ENCODE data around the gene SEC62. TPM values are rescaled to one million over a fixed set of nuclear protein-coding genes. Genes with fewer than 3 reads are reported as not detected.

Gene SEC62
- total and polyA plus RNA-seq, 12 donors, result 34.1 to 165 (median 77.7) TPM

DNA sequence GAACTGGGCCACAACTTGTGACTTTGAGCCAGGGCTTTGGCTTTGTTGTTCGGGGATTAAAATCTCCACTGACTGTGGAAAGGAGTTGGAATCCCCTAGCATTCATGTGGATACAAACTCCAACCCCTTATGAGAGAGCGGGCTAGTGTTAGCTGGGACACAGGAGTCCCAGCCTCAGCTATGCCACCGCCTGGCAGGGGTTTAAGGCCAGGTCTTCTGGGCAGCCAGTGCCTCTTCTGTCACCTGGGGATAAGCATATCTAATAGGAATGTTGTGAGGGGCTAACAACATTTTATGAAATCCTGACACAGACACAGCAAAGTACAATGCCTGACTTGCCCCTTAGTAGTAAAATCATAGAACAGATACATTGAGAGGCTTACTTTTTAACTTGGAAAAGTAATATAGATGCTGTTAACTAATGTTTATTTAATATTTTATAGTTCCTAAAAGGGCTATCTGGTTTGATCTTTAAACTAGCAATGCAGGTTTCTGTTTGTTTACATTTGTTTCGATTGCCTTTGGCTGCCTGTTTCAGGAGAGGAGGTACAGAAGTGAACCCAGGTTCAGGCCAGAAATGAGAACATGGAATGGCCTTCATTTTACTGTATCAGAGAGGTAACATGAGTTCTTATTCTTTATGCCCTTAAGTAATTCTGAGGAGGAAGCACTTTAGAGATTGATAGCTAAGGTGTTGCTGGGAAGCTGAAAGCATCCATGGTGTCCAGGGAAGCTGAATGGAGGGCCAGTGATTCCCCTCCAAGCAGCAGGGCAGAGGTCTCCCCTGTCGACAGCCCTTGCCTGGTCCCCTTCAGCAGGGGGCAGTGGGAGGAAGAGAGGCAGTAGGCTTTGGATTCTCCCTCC lies 79.9 kb downstream of the SEC62 start:
- TF ChIP-seq CTCF (IDR thresholded peaks at IDR 0.05), result no peak
- no peak overlapping the region for H3K27ac ChIP-seq

DNA sequence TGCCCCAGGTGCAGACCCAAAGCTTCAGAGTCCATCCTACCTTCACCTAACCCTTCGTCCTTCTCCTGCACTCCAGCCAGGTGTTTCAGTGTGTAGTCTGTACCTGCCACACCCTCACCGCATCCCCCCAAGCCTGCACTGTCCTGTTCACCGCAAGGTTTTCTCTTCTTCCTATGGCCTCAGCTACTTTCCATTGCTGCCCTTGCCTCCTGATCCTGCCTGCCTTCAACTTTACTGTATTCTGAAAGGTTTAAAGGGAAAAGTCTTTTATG lies 80.5 kb downstream of the SEC62 start:
- no peak for TF ChIP-seq CTCF (IDR thresholded peaks at IDR 0.05)
- DNase-seq (no peak), ATAC-seq (no peak)
- no peak overlapping the region for H3K4me3 ChIP-seq
- no peaks in the 10 kb centered on the region for H3K36me3 ChIP-seq
- no peak overlapping the region for H3K27ac ChIP-seq
- H3K4me1 ChIP-seq, result peaks cover 0 to 20% (median 0%) of the 10 kb centered on the region in 9 donors
- H3K27me3 ChIP-seq, result peaks cover 0 to 14% (median 0%) of the 10 kb centered on the region in 7 donors
- H3K9me3 ChIP-seq, result no peaks in the 10 kb centered on the region
- WGBS, 2 donors, result 96% methylated on average over 3 of the region's 3 CpGs
- intact Hi-C loops (cut with DNase I), result no loop called here

More for the DNA sequence above, 79.9 kb downstream of the SEC62 start:
- Histone ChIP-seq H3K4me3 (no peak overlapping the region), H3K4me1 (peaks cover 0 to 20% (median 0%) of the 10 kb centered on the region in 9 donors), H3K36me3 (no peaks in the 10 kb centered on the region), H3K27me3 (peaks cover 0 to 19% (median 0%) of the 10 kb centered on the region in 7 donors), H3K9me3 (no peaks in the 10 kb centered on the region)
- intact Hi-C loops (cut with DNase I), result no loop called here
- 83 to 88% methylated on average over 5 of the region's 5 CpGs for WGBS, 2 donors
- DNase-seq, result no peak
- ATAC-seq, result no peak

Other genes with a start within 250 kb of the SEC62 start
- gene TERC, start 201.7 kb upstream of the SEC62 start, total RNA-seq, result 1 to 10 TPM in 6 of 10 donors, under 1 TPM in 1, not detected in 3; 0.81 to 5.1 (median 2.8) TPM
- gene TERC, start 201.7 kb upstream of the SEC62 start, polyA plus RNA-seq, result under 1 TPM in 1 of 2 donors, not detected in 1; 0.20 TPM
- gene ACTRT3, start 197.2 kb upstream of the SEC62 start, total RNA-seq, result 1 to 10 TPM in 1 of 10 donors, under 1 TPM in 9; 0.30 to 1.1 (median 0.50) TPM
- gene ACTRT3, start 197.2 kb upstream of the SEC62 start, polyA plus RNA-seq, result under 1 TPM; 0.15 to 0.52 TPM
- 10 to 100 TPM; 10.1 to 13.6 (median 12.0) TPM for gene MYNN, start 193.4 kb upstream of the SEC62 start, total RNA-seq
- 1 to 10 TPM; 5.9 to 6.7 TPM for gene MYNN, start 193.4 kb upstream of the SEC62 start, polyA plus RNA-seq
- gene LRRIQ4, start 153.9 kb upstream of the SEC62 start, total RNA-seq, result under 1 TPM in 2 of 10 donors, not detected in 8; 0.14 to 0.24 TPM
- gene LRRIQ4, start 153.9 kb upstream of the SEC62 start, polyA plus RNA-seq, result not detected
- gene LRRC34, start 153.9 kb upstream of the SEC62 start, total RNA-seq, result 1 to 10 TPM in 8 of 10 donors, under 1 TPM in 2; 0.66 to 3.1 (median 1.6) TPM
- 1 to 10 TPM in 1 of 2 donors, under 1 TPM in 1; 0.80 to 4.4 TPM for gene LRRC34, start 153.9 kb upstream of the SEC62 start, polyA plus RNA-seq
- not detected for gene LRRC31, start 96.9 kb upstream of the SEC62 start, total RNA-seq
- not detected for gene LRRC31, start 96.9 kb upstream of the SEC62 start, polyA plus RNA-seq
- under 1 TPM in 1 of 10 donors, not detected in 9; 0.17 TPM for gene SAMD7, start 55.2 kb upstream of the SEC62 start, total RNA-seq
- not detected for gene SAMD7, start 55.2 kb upstream of the SEC62 start, polyA plus RNA-seq
- gene GPR160, start 71.2 kb downstream of the SEC62 start, total RNA-seq, result 1 to 10 TPM in 3 of 10 donors, under 1 TPM in 7; 0.22 to 1.9 (median 0.79) TPM
- gene GPR160, start 71.2 kb downstream of the SEC62 start, polyA plus RNA-seq, result 1 to 10 TPM; 1.0 to 1.2 TPM
- 10 to 100 TPM; 39.6 to 70.8 (median 56.2) TPM for gene PHC3, start 214.9 kb downstream of the SEC62 start, total RNA-seq
- 1 to 10 TPM; 2.4 to 8.2 TPM for gene PHC3, start 214.9 kb downstream of the SEC62 start, polyA plus RNA-seq